ENCODE results near the gene CAB39.

Gene CAB39

DNA sequence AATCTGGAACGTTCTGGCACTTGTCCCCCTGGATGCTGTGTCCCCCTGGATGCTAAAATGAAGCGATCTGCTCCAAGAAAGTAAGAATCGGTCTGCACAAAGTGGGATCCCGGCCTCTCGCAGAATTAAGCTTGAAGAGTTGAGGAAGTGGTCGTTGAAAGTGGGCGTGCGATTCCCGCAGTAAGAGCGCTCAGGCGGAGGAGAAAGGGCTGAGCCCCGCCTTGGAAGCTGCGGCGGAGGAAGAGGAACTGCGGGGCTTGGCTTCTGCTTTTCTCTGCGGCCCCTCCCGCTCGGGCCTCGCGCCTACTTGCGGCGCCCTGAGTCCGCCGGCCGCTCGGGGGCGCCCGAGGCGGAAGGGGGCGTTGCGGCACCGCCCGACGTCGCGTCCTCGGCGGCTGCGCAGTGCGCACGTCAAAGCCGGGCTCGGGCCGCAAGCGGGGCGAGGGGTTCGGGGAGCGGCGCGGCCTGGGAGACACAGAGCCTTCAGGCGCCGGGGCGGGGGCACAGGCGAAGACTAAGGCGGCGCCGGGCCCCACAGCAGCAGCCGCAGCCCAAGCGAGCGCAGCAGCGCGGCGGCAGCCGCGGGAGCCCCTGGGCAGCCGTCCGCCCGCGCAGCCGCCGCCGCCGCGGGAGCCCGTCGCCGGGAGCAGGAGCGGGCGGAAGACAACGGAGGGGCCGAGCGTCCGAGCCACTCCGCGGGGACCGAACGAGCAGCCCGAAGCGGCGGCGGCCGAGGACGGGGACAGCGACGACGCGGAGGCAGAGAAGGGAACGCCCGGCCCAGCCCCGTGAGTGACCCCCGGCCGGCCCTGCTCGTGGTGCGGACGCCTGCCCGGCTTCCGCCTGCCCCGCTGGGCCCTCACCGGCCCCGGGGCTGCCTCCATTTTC, at the start of gene CAB39:
Gene CAB39 (plus strand): TSS at position 400 of the 888 bp plus-strand sequence. CDS start 47,160 bp downstream, outside the sequence.
- no peak for DNase-seq (ENCODE audit: low read depth)

DNA sequence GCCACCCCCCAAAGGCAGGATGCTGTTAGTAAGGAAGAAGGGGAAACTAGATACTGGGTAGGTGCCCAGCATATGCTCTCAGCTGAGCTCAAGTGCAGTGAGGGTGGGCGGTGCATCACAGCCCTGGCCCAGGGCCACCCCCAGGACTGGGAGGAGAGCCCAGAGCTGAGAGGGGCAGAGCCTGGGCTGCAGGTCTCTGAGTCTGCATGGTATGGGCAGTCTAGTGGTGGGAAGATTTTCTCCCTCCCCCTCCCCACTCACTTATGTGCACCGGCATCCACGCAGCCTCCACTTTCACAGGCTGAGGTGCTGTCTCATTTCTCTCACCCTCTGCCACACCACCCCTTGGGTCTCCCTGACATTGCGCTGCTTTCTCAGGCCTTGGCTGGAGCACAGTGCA, 48.5 kb upstream of the CAB39 start:
- DNase-seq (ENCODE audit: low read depth), result no peak

DNA sequence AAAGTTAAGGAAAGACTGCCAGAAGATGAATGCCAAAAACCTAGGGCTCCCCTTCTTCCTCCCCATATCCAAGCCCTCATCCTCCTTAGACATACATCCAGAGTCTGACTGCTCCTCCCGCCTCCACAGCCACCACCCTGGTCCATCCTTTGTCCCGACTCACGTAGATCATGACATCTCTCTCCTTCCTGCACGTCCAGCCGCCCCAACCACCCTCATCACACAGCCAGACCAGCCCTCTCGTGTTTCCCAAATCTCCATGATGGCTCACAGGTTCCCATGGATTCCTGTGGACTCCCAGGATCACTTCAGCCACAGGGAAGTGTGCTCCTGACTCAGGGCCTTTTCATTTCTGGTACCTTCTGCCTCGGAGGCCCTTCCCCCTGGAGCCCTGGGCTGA, 47.8 kb upstream of the CAB39 start:
- DNase-seq (ENCODE audit: low read depth), result no peak

DNA sequence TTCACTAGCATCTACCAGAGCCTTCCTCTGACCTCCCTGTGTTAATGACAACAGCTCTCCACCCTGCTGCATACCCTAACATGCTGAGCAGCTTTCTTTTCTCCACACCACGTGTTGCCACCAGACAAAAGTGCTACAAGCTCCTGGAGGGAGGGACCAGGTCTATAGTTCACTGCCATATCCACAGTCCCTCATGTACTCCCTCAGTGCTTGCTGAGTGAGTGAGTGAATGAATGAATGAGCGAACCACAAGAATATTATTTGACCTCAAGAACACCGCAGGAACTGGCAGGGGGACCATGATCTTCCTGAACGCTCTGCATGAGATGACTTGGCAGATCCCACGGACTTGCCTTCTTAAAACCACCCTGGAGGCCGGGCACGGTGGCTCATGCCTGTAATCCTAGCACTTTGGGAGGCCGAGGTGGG, 47.4 kb upstream of the CAB39 start:
- no peak for DNase-seq (ENCODE audit: low read depth)

DNA sequence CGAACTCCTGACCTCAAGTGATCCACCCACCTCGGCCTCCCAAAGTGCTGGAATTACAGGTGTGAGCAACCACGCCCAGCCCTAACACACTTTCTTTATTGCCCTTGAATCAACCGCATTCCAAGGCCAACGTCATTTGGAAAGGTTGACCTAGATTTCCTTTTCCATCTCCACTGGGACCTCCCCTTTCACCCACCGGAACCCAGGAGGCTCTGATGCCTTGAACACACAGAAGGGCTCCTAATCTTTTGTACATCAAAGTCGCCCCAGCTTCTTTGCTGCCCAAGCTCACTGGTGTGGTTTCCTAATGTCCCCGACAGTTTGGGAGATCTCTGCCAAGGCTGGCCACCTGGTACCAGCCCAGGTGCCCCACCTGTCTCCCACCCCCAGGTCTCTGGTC, 46.2 kb upstream of the CAB39 start:
- DNase-seq (ENCODE audit: low read depth), result no peak

DNA sequence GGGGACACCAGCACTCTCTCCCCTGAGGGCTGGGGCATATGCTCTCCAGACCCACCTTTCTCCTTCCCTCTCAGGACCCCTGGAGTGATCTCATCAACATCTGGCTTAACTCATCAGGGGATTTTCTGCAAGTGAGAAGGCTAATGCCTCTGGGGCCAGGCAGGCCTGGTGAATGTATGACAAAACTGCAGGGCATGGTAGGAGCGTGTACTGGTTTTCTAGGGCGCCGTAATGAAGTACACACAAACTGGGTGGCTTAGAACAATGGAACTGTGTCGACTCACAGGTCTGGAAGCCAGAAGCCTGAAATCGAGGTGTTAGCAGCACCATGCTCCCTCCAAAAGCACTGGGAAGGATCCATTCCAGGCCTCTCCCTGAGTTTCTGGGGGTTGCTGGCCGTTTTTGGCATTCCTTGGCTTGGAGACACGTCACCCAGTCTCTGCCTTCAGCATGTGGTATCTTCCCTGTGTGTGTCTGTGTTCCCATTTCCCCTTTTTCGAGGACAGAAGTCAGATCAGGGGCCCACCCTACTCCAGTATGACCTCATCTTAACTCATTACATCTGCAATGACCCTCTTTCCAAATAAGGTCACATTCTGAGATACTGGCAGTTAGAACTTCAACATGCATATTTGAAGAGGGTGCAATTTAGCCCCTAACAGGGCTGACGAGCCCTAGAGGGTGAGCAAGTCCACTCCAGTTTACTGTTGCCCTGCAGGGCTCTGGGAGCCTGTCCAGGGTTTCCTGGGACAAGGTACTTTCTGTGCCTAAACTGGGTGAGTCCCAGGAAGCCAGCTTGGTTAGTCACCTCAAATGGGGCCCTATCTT, 45.5 kb upstream of the CAB39 start:
- no peak for DNase-seq (ENCODE audit: low read depth)

DNA sequence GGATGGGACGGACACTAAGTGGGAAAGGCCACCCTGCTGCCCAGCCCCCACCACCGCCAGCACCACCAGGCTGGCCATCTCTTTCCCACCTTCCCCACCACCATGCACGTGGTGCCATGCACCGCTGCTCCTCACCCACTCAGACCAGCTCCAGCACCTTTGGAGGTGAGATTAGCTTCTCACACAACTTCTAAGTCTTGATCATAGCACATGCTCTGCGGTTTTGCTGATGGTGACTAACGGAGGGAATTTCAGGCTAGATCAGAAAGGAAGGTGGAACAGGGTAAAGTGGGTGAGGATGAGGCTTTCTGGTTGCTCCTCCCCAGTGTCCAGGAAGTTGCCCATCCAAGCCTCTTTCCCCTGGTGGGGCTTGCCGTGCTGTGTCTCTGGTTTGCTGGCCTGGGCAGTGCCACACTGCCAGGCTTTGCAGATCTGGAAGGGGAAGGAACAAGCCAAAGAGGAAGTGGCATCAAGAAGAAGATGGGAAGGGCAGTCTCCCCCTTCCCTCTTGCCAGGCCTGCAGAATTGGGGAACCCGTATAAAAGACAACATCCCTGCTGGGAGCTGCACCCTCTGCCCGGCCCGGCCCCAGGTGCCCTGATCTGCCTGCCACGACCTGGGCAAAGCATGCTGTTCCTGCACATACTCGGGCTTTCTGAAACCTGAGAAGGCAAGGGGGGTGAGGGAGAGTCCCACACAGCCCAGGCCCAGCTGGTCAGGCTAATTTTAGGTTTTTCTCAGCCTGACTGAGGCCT, 44.3 kb upstream of the CAB39 start:
- DNase-seq (ENCODE audit: low read depth), result no peak

DNA sequence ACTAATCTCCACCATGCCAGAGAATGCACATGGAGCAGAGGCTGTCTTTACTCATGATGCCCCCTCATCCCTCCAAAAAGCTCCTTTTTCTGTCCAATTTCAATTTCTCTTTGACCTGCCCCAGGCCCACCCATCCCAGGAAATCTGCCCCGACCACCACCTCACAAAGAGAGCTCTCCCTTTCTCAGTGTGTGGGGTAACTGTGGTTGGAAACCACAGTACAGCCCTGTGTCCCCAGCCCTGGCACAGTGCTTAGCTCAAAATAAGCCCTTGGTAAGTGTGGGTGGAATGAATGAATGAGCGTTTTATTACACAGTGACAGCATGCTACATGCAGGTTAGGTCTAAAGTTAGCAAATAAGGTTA, 43.7 kb upstream of the CAB39 start:
- no peak for DNase-seq (ENCODE audit: low read depth)

DNA sequence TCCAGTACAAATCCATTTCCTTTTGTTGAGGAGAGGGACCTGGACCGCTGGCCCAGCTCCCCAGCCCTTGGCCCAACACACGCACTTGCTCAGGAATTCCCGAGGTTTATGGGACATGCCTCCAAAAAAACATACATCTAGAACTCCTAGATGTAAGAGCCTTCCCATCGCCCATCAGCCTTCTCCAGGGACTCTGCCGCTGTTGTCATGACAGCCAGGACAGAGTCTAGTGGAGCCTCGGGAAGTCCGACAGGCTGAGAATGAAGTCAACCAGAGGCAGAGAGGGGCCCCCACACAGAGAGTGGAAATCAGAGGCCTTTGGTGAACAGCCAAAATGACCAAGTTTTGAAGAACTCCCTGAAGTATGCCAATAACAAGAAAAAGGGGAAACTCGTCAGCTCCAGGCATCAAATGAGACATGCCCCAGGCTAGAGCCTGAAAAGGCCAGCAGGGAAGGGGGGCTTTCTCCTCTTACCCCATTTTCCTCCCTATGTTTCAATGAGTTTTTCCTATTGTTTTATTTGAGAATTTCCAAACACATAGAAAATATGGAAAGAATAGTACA, 43.2 kb upstream of the CAB39 start:
- DNase-seq (ENCODE audit: low read depth), result no peak

DNA sequence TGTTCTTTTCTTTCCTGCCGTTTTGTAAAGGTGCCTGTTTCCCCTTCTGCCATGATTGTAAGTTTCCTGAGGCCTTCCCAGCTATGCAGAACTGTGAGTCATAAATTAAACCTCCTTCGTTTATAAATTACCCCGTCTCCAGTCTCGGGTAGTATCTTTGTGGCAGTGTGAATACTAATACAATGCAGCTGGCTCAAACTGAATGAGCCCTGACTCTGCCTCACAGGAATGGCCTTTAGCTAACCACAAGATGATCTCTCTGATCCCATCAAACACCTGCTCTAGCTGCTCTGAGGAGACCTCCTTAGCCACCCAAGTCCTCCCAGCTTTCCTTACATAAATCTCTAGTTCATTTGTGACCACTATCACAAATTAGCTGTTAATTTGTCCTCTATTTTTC, 41.5 kb upstream of the CAB39 start:
- DNase-seq (ENCODE audit: low read depth), result no peak

DNA sequence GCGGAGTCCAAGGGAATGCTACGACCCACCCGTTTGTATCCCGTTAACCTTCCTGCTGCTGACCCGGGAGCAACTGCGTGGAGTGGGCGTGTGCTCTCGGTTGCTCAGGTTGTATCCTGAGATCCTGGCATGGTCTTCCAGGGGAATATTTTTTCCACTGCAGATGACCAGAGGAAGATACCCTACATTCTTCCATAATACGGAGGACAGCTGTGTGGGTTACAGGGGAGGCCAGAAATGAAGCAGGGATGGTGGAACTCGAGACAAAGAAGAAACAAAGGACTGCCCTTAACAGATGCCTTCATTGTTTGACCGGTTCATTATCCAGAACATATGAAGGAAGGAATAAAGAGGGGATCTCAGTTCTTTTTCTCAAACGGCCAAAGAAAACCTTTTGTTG, 39.8 kb upstream of the CAB39 start:
- no peak for DNase-seq (ENCODE audit: low read depth)

DNA sequence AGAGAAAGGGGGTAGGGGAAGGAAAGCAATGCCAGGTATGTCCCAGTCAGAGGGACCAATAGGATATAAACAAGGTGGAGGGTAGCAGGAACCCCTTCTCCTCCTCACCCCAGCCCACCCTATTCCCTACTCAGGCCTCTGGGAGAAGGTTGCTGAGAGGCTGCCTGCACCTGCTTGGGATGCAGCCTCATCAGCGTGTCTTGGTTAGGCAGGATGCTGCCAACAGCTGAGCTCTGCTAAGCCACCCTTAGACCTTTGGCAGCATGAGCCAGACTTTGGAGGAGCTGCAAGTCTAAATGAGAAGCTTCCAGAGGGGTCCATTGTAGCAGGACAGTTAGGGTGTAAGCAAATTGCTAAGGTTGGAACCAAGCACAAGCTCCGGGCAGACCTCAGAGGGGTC, 38.2 kb upstream of the CAB39 start:
- no peak for DNase-seq (ENCODE audit: low read depth)

DNA sequence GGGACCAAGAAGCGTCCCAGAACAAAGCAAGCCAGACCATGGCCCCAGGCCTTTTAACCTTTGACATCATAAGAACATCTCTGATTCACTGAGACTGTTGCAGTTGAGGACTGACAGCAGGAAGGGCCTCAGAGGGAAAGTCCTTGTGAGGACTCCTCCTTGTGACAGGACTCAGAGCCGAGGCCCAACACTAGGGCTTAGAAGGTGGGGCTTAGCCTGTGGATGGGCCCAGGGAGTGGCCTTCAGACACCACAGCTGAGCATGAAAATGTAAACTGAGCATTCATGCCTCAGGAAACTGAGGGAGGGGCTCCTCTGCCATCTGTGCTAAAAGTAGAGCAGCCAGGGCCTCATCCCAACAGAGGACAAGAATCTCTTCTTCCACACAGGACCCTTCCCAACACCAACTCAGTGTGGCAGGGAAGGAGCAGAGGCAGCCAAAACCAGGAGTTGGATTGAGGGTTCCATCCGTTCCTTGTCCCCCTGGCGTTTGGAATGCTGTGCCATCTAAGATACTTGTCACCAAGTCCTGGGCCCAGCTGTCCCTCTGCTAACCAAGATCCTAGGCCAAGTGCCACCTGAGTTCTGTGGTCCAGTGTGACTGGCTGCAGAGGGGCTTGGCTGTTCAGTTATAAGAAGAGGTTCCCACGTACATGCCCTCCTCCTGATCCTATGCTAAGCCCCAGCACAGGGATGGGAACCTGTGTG, 37.5 kb upstream of the CAB39 start:
- DNase-seq (ENCODE audit: low read depth), result no peak

DNA sequence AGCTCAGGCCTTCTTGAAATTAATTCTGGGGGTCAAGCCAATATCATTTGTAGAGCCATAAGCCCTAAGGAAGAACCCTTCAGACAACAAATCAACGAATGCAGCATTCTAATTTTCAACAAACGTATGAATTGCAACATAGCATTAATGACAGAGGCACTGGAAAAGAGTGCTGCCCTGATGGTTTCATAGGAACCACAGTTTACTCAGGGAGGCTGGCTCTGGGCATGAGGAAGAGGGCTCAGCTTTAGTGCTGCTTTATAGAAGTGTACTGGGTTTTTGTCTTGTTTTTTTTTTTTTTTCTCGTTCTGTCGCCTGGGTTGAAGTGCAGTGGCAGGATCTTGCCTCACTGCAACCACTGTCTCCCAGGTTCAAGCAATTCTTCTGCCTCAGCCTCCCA, 36.1 kb upstream of the CAB39 start:
- no peak for DNase-seq (ENCODE audit: low read depth)

DNA sequence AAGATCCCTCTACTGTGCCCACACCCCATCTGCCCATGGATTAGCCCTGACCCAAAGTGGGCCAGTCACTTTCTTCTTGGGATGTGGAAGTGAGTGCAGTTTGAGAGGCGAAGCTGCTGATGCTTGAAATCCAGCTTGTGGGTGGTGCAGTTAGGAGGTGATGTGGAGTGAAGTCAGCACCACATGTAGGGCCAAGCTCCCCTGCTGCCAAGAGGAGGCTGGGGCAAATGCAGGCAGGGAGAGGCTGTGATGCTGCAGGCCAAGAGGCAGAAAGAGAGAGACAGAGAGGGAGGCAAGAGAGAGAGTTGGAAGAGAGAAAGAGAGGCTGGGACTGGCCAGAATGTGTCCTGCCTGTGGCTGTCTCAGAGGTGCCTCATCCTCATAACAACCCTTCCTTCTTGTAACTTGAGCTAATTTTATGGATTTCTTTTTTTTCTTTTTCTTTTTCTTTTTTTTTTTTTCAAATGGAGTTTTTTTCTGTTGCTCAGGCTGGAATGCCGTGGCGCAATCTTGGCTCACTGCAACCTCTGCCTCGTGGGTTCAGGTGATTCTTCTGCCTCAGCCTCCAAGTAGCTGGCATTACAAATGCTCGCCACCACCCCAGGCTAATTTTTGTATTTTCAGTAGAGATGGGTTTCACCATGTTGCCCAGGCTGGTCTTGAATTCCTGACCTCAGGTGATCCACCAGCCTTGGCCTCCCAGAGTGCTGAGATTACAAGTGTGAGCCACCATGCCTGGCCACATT, 35.3 kb upstream of the CAB39 start:
- DNase-seq (ENCODE audit: low read depth), result no peak

DNA sequence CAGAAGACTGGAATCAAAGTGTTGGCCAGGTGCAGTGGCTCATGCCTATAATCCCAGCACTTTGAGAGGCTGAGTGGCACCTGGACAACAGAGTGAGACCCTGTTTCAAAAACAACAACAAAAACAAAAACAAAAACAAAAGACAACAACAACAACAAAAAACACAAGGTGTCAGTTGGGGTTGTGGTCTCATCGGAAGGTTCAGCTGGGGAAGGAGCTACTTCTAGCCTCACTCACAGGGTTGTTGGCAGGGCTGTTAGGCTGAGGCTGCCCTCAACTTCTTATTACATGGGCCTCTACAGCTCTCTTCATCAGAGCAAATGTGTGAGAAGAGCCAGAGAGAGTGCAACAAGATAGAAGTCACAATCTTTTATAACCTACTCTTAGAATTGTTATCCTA, 34.6 kb upstream of the CAB39 start:
- no peak for DNase-seq (ENCODE audit: low read depth)

DNA sequence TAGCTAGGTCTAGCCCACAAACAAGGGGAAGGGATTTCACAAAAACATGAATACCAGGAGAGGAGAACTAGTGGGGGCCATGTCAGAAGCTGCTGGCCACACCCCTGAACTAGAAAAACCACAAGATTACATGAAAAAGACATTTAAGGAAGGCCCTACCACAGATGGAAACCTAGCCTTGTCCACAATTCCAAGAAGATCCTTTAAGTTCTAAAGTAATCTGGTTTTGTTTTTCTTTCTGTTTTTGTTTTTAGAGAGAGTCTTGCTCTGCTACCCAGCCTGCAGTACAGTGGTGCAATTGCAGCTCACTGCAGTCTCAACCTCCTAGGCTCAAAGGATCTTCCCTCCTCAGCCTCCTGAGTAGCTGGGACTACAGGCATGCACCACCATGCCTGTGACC, 34.2 kb upstream of the CAB39 start:
- DNase-seq (ENCODE audit: low read depth), result no peak

DNA sequence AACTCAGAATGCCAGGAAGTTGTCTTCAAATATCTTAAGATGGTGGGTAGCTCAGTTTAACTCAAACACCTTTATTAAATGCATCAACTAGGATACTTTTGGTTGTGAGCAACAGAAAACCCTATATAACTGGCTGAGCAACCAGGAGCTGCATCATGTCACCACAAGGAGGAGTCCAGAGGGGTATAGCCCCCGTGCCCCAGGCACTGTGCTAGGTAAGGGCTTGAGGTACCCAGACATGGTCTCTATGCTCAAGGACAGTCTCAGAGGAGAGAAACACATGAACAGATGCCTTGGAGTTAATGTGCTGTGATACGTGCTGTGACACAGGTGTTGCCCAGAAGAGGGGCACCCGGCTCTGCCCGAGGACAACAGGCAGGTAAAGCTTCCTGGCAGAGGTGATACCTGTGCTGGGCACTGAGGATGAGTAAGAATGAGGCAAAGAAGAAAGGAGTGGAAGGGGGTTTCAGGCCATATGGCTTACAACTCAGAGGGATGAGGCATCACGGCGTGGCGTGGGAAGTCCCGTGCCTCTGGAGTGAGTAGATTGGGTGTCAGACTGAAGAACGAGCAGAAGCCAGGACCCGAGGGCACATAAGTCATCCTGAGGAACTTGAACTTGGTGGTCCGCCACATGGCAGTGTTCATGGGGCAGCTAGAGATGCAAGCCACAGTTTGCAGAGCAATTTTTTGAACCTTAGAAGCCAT, 32.0 kb upstream of the CAB39 start:
- no peak for DNase-seq (ENCODE audit: low read depth)

DNA sequence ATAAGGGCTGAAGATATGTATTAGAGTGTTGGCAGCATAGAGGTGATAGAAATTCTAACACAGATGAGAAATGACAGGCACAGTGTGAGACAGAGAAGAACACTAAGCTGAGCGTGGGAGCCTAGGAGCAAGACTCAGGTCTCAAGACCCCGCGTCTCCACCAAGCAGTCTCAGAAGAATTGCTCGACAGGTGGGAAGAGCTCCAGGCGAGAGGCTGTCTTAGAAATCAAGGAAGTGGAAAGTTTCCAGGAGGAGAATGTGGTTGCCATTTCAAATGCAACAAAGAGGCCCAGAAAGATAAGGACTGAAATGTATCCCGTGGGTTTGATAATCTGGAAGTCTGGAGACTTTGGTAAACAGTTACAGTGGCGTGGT, 31.5 kb upstream of the CAB39 start:
- DNase-seq (ENCODE audit: low read depth), result no peak

DNA sequence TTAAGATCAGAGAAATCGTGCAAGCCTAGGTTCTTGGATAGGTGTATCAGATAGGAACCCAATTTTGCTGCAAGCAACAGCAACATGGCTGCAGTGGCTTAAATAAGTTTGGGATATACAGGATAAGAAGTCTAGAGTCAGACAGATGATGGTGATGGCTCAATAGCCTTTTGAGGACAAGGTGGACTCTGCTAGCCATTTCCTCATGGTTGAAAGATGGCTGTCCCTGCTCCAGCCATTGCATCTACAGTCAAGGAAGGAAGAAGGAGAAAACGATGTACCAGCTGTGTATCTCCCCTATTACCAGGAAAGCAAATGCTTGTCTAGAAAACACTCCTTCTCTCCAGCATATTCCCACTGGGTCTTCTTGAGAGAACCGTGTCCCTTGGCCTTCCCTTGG, 30.1 kb upstream of the CAB39 start:
- DNase-seq (ENCODE audit: low read depth), result no peak

All from GM04503 (cell line).